ENCODE measurements around the gene MDC1. TPM values are rescaled to one million over a fixed set of nuclear protein-coding genes. Genes with fewer than 3 reads are reported as not detected.

The MDC1 gene
- total and polyA plus RNA-seq, 2 of the 13 experiments (the other 11 are each of a cell fraction or from before 2014, with no cell fraction given): 8.4 to 14.0 TPM

- TF ChIP-seq ZSCAN25 (CRISPR knock-in tag; IDR thresholded peaks at IDR 0.05): 0 out of 2 replicates have a peak, but pooled peaks have one; percentile 7
- TF ChIP-seq HIVEP1 (CRISPR knock-in tag; IDR thresholded peaks at IDR 0.05): 0 out of 2 replicates have a peak, but pooled peaks have one; percentile 61
- TF ChIP-seq PHF8 (CRISPR knock-in tag; IDR thresholded peaks at IDR 0.05): peak; percentile 70
- no peak for TF ChIP-seq GTF3A (CRISPR knock-in tag; conservative IDR thresholded peaks at IDR 0.05)
- TF ChIP-seq ZMAT5 (CRISPR knock-in tag; IDR thresholded peaks at IDR 0.05; ENCODE audit: borderline replicate concordance, low read depth): no peak
- TF ChIP-seq FUBP1 (CRISPR knock-in tag; IDR thresholded peaks at IDR 0.05; ENCODE audit: borderline replicate concordance): no peak
- peak; percentile 48 for TF ChIP-seq ZNF777 (CRISPR knock-in tag; IDR thresholded peaks at IDR 0.05)
- TF ChIP-seq HMG20B (CRISPR knock-in tag; conservative IDR thresholded peaks at IDR 0.05): peak; percentile 17; the same call in 1 of the 2 replicates
- peak; percentile 38; the same call in 1 of the 2 replicates for TF ChIP-seq ZBTB38 (CRISPR knock-in tag; IDR thresholded peaks at IDR 0.05)
- TF ChIP-seq ZBTB20 (CRISPR knock-in tag; IDR thresholded peaks at IDR 0.05; ENCODE audit: borderline replicate concordance, low read depth): peak; percentile 61; the same call in 1 of the 2 replicates
- no peak for TF ChIP-seq KDM6A (CRISPR knock-in tag; IDR thresholded peaks at IDR 0.05; ENCODE audit: low read depth)
- TF ChIP-seq FOXK2 (IDR thresholded peaks at IDR 0.05): no peak
- TF ChIP-seq SNAI1 (CRISPR knock-in tag; IDR thresholded peaks at IDR 0.05; ENCODE audit: borderline replicate concordance): no peak
- TF ChIP-seq ZNF800 (CRISPR knock-in tag; IDR thresholded peaks at IDR 0.05): peak; percentile 71; the same call in 1 of the 2 replicates
- no peak for TF ChIP-seq ZNF326 (CRISPR knock-in tag; IDR thresholded peaks at IDR 0.05; ENCODE audit: borderline replicate concordance)
- TF ChIP-seq ZNF703 (CRISPR knock-in tag; IDR thresholded peaks at IDR 0.05; ENCODE audit: borderline replicate concordance): no peak
- no peak for TF ChIP-seq NONO (IDR thresholded peaks at IDR 0.05)
- TF ChIP-seq NONO (CRISPR knock-in tag; conservative IDR thresholded peaks at IDR 0.05): peak; percentile 76
- 0 out of 2 replicates have a peak, but pooled peaks have one; percentile 39 for TF ChIP-seq ZNF747 (CRISPR knock-in tag; IDR thresholded peaks at IDR 0.05; ENCODE audit: borderline replicate concordance)
- TF ChIP-seq CEBPB (IDR thresholded peaks at IDR 0.05; ENCODE audit: borderline replicate concordance, low read depth, low read length): no peak
- no peak for TF ChIP-seq ZFP36L2 (CRISPR knock-in tag; IDR thresholded peaks at IDR 0.05)
- peak; percentile 59 for TF ChIP-seq E2F1 (CRISPR knock-in tag; IDR thresholded peaks at IDR 0.05)
- TF ChIP-seq CTCF (CRISPR knock-in tag; IDR thresholded peaks at IDR 0.05): 0 out of 2 replicates have a peak, but pooled peaks have one; percentile 13
Measured at GRCh38 chr6:30690403-30691207, 26.5 kb downstream of the MDC1 start, which contains the start of gene NRM (continued).

All from HepG2 (cell line).